ENCODE results near the gene CD9. TPM values are rescaled to one million over a fixed set of nuclear protein-coding genes. Genes with fewer than 3 reads are reported as not detected.

The CD9 gene
- total and polyA plus RNA-seq, 2 donors (not counting 3 experiments of a cell fraction or from before 2014, with no cell fraction given) = 379 to 1,225 TPM

DNA sequence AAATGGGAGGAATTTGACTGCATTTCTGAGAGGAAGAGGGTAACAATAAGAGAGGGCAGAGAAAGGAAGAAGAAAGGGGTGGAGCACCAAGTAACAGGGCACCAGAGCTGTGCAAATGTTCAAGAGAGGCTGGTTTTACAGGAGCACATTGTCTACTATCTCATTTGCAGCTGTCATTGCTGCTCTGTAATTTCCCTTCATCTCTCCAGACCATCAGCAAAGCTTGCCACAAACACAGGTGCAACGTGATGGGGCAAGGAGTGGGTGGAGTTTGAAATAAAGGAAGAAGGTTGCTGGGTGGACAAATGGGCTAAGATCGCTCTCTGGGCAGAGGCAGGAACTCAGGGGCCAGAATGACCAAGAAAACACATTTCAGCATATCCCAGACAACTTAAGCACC, 62.4 kb downstream of the CD9 start:
- Histone ChIP-seq H4K20me1 (replicated peaks; ENCODE audit: control insufficient read depth, extremely low read depth, insufficient read depth, low read length) (no peaks in the 10 kb centered on the region), H3K36me3 (ENCODE audit: control insufficient read depth in 2 of 2, extremely low read depth in 1 of 2, insufficient read depth in 2 of 2, low read length in 2 of 2) (no peaks in the 10 kb centered on the region), H3K9me3 (replicated peaks; ENCODE audit: control insufficient read depth, insufficient read depth, low read length) (no peaks in the 10 kb centered on the region), H3K27me3 (ENCODE audit: control insufficient read depth in 2 of 2, insufficient read depth in 2 of 2, low read length in 2 of 2) (peaks cover 0 to 3% of the 10 kb centered on the region in 2 experiments), H3K4me2 (ENCODE audit: insufficient read depth, low read length) (no peak overlapping the region), H3K27ac (ENCODE audit: insufficient read depth, low read depth, low read length) (no peak overlapping the region), H3K9me1 (replicated peaks; ENCODE audit: control insufficient read depth, extremely low read depth, insufficient read depth, low read length) (no peaks in the 10 kb centered on the region), H3K4me1 (ENCODE audit: control insufficient read depth, extremely low read depth, insufficient read depth, low read length) (peaks cover 9% of the 10 kb centered on the region), H2AFZ (ENCODE audit: low read depth, low read length) (no peak overlapping the region), H3K79me2 (ENCODE audit: control insufficient read depth, insufficient read depth, low read length) (no peaks in the 10 kb centered on the region), H3K9ac (replicated peaks; ENCODE audit: extremely low read depth, insufficient read depth, low read length) (no peak overlapping the region), H3K4me3 (replicated peaks in 1 of 3; ENCODE audit: insufficient read depth in 1 of 3, low read depth in 1 of 3, low read length in 3 of 3) (no peak overlapping the region)
- intact Hi-C loops (cut with micrococcal nuclease) = no loop called here
- FAIRE-seq (peak; percentile 4), DNase-seq (ENCODE audit: low read depth, low spot score) (no peak)
- ChIA-PET POLR2A (no interaction called here), CTCF (no interaction called here)
- no peak for TF ChIP-seq POLR2A (IDR thresholded peaks at IDR 0.05; ENCODE audit: low read depth, low read length)
- TF ChIP-seq GATA2 (IDR thresholded peaks at IDR 0.05; ENCODE audit: insufficient read depth, insufficient read length, low read depth, low read length) = no peak
- TF ChIP-seq MYC (IDR thresholded peaks at IDR 0.05; ENCODE audit: low read depth, low read length) = no peak
- no peak for TF ChIP-seq EZH2 (IDR thresholded peaks at IDR 0.05; ENCODE audit: borderline replicate concordance, low read depth, low read length, severe bottlenecking)
- dilution Hi-C loops (cut with MboI; ENCODE audit: extremely low pct_ligation_motif_present, low sequenced_read_pairs) = no loop called here
- BruUV-seq (replicated peaks) = no TSS peak

DNA sequence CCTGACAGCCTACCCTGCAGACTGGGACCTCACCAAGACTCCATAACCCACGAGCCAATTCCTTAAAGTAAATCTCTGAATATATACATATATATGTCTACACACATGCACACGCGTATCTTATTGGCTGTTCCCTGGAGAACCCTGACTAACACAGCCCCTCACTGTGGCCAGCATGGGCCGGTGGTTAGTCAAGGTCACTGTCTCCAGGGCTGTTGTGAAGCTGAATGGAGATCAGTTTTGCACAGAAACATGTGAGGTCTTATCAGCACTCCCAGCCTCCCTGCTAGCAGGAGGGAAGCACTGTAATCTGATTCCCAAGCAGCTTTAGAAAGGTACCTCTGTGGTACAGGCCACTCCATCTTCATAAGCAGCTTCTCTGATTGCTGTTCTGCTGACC, 63.7 kb downstream of the CD9 start:
- dilution Hi-C loops (cut with MboI; ENCODE audit: extremely low pct_ligation_motif_present, low sequenced_read_pairs) = no loop called here
- Histone ChIP-seq H3K9me3 (replicated peaks; ENCODE audit: control insufficient read depth, insufficient read depth, low read length) (no peaks in the 10 kb centered on the region), H4K20me1 (replicated peaks; ENCODE audit: control insufficient read depth, extremely low read depth, insufficient read depth, low read length) (no peaks in the 10 kb centered on the region), H3K9me1 (replicated peaks; ENCODE audit: control insufficient read depth, extremely low read depth, insufficient read depth, low read length) (no peaks in the 10 kb centered on the region), H3K4me2 (ENCODE audit: insufficient read depth, low read length) (no peak overlapping the region), H3K36me3 (ENCODE audit: control insufficient read depth in 2 of 2, extremely low read depth in 1 of 2, insufficient read depth in 2 of 2, low read length in 2 of 2) (no peaks in the 10 kb centered on the region), H3K9ac (replicated peaks; ENCODE audit: extremely low read depth, insufficient read depth, low read length) (no peak overlapping the region), H3K27me3 (ENCODE audit: control insufficient read depth in 2 of 2, insufficient read depth in 2 of 2, low read length in 2 of 2) (peaks cover 0 to 2% of the 10 kb centered on the region in 2 experiments), H2AFZ (ENCODE audit: low read depth, low read length) (no peak overlapping the region), H3K4me3 (replicated peaks in 1 of 3; ENCODE audit: insufficient read depth in 1 of 3, low read depth in 1 of 3, low read length in 3 of 3) (no peak overlapping the region), H3K79me2 (ENCODE audit: control insufficient read depth, insufficient read depth, low read length) (no peaks in the 10 kb centered on the region), H3K27ac (ENCODE audit: insufficient read depth, low read depth, low read length) (no peak overlapping the region), H3K4me1 (ENCODE audit: control insufficient read depth, extremely low read depth, insufficient read depth, low read length) (peaks cover 9% of the 10 kb centered on the region)
- POLR2A ChIA-PET = no interaction called here
- intact Hi-C loops (cut with micrococcal nuclease) = no loop called here
- no peak for DNase-seq (ENCODE audit: low read depth, low spot score)
- CTCF ChIA-PET = interaction anchor here (1.5 kb wide), 1 partner anchor 9 kb away, joined by 3 read pairs; no protein-coding TSS in a partner anchor
- TF ChIP-seq EZH2 (IDR thresholded peaks at IDR 0.05; ENCODE audit: borderline replicate concordance, low read depth, low read length, severe bottlenecking) (no peak), FOS (IDR thresholded peaks at IDR 0.05; ENCODE audit: borderline replicate concordance, insufficient read depth, low read length) (no peak), GATA2 (IDR thresholded peaks at IDR 0.05; ENCODE audit: insufficient read depth, insufficient read length, low read depth, low read length) (no peak), POLR2A (IDR thresholded peaks at IDR 0.05; ENCODE audit: low read depth, low read length) (no peak)
- TF ChIP-seq, protein P1, sequence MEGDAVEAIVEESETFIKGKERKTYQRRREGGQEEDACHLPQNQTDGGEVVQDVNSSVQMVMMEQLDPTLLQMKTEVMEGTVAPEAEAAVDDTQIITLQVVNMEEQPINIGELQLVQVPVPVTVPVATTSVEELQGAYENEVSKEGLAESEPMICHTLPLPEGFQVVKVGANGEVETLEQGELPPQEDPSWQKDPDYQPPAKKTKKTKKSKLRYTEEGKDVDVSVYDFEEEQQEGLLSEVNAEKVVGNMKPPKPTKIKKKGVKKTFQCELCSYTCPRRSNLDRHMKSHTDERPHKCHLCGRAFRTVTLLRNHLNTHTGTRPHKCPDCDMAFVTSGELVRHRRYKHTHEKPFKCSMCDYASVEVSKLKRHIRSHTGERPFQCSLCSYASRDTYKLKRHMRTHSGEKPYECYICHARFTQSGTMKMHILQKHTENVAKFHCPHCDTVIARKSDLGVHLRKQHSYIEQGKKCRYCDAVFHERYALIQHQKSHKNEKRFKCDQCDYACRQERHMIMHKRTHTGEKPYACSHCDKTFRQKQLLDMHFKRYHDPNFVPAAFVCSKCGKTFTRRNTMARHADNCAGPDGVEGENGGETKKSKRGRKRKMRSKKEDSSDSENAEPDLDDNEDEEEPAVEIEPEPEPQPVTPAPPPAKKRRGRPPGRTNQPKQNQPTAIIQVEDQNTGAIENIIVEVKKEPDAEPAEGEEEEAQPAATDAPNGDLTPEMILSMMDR (IDR thresholded peaks at IDR 0.05; ENCODE audit: extremely low read depth in 1 of 2, insufficient read depth in 1 of 2, low read depth in 1 of 2, low read length in 2 of 2) = no peak
- FAIRE-seq = no peak
- no TSS peak for BruUV-seq (replicated peaks)
